ENCODE data around the gene NFE2L1.

GRCh38 chr17:48067245-48067644, 19.1 kb downstream of the NFE2L1 start:
- no peak for TF ChIP-seq CTCF (conservative IDR thresholded peaks at IDR 0.05 in 1 of 2, IDR thresholded peaks at IDR 0.05 in 1 of 2; ENCODE audit: extremely low read depth in 1 of 2, insufficient read depth in 1 of 2, low read depth in 1 of 2, low read length in 2 of 2)
- TF ChIP-seq EZH2 (IDR thresholded peaks at IDR 0.05; ENCODE audit: borderline replicate concordance, low read length), result no peak
